Adrenal gland (tissue), 12 donors: ENCODE measurements around the gene ATP12A. TPM values are rescaled to one million over a fixed set of nuclear protein-coding genes. Genes with fewer than 3 reads are reported as not detected.
A peak's percentile ranks its signal among the peaks of the same experiment; 100 is the strongest.

Source experiments
- DNase-seq, 7 donors: peaks; one replicate each; pipeline ENCODE4 v3.0.0-alpha.2; 2019 to 2020
- H3K27ac ChIP-seq, 5 donors: fragments of 200-600 bp; sonication (generic) in 4 of 5; 1 replicate in 3 of 5; 2 replicates in 2 of 5; pipeline versions ENCODE4 v1.5.1 to v1.8.0; 2016 to 2020; ENCODE audit warnings: mild to moderate bottlenecking in 1 of 5
- H3K27me3 ChIP-seq: fragments of 200-600 bp; 2 replicates; pipeline ENCODE4 v1.8.0; 2021
- H3K36me3 ChIP-seq, 2 donors: fragments of 200-600 bp; replicated peaks in 1 of 2; 1 replicate in 1 of 2; 2 replicates in 1 of 2; pipeline versions ENCODE4 v1.5.1 to v1.8.0; 2018 to 2022
- H3K4me1 ChIP-seq, 2 donors: fragments of 200-600 bp; replicated peaks in 1 of 2; 1 replicate in 1 of 2; 2 replicates in 1 of 2; pipeline versions ENCODE4 v1.5.1 to v1.8.0; 2018 to 2021
- H3K4me3 ChIP-seq, 4 donors: fragments of 200-600 bp; sonication (generic) in 3 of 4; one replicate each; pipeline ENCODE4 v1.5.1; 2016 to 2018
- H3K9me3 ChIP-seq, 3 donors: fragments of 200-600 bp; sonication (generic) in 1 of 3; replicated peaks in 1 of 3; 1 replicate in 2 of 3; 2 replicates in 1 of 3; pipeline versions ENCODE4 v1.5.1 to v1.8.0; 2016 to 2021
- POLR2A ChIP-seq, 2 donors: fragments of 450-650 bp; IDR thresholded peaks; one replicate each; pipeline ENCODE4 v1.6.1; 2017; ENCODE audit warnings: antibody characterized with exemption in 2 of 2, mild to moderate bottlenecking in 2 of 2, moderate library complexity in 1 of 2
- WGBS, 4 donors: extraction: QIAGEN DNeasy Blood & Tissue Kit in 2 of 4; methylation state at CpG; one replicate each; pipeline versions ENCODE4 v1.1.5 to v1.1.7; 2013 to 2017; 5-methylcytosine and 5-hydroxymethylcytosine counted together
- intact Hi-C, 2 donors: fragments of 100-400 bp; cut with DNase I; formaldehyde crosslinking; loops; one replicate each; pipeline versions ENCODE4 v1.14.1 to v1.15.0; 2022 to 2023
- polyA plus RNA-seq, 3 donors: library from polyadenylated mRNA; stranded (reverse); fragments of 200-250 nt in 2 of 3; fragments of 350-450 nt in 1 of 3; fragmentation: Illumina TruSeq in 1 of 3; extraction: RNeasy Lipid Tissue Mini Kit (QIAGEN cat#74804) in 1 of 3; gene quantifications; one replicate each; pipeline ENCODE4 v1.2.3, GENCODE V29; 2013 to 2014
- total RNA-seq, 9 donors: library from RNA; depleted of rRNA in 4 of 9; stranded (reverse); fragments of >200 nt in 4 of 9; fragments of 120-200 nt in 1 of 9; fragmentation: NEBNext Ultra II Directional in 1 of 9; extraction: Animal tissue kit (Norgen Biotek cat#: 25700) in 1 of 9; gene quantifications; one replicate each; pipeline versions ENCODE4 v1.1.0 to v1.2.4, GENCODE V29; 2013 to 2023
- TF ChIP-seq, protein P1 (sequence below), 6 experiments: fragments of 450-650 bp in 4 of 6; fragments of 200-600 bp in 2 of 6; sonication (generic) in 1 of 6; IDR thresholded peaks; 1 replicate in 5 of 6; 2 replicates in 1 of 6; pipeline versions ENCODE4 v1.5.1 to v1.8.0; 2016 to 2021; ENCODE audit warnings: antibody characterized with exemption in 6 of 6, mild to moderate bottlenecking in 2 of 6, moderate library complexity in 1 of 6
- donor health status: healthy with polysubstance abuse.
- donor health status: Bipolar disorder and iron deficiency.
- donor health status: DM: yes; HTN: yes; CAD: no.
- donor health status: DM: no; HTN: no; CAD: no.
- donor health status: DM: no; HTN: no; CAD: no.
- donor health status: DM: yes; HTN: yes; CAD: no.

Gene ATP12A
- total and polyA plus RNA-seq, 12 donors: 0.04 to 0.06 TPM; not detected in 10

DNA sequence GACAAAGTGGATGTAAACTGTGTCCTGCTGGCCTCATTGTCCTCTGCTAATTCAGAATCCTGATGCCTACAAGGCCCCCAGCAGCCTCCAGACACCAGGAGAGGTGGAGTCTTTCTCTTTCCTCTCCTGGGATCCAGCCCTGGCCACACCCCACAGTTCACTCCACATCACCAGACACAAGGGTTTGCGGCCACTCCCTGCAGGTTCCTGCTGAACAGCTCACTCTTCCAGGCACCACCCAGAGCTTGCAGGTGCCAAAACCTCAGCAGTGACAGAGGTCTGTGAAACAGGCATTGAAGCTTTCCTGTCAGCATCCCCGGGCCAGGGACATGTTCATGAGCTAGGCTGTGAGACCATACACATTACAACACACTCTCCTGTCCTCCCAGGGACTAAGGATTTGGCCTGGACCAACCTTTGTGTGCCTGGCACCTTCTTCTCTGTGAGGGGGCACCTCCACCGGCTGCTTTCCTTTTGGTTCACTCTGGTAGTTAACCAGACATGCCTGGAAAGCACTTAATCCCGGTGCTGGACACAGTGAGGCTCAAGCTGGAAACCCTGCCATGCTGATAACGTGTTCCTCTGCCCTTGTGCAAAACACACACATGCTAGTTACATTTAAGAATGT lies 11.1 kb upstream of the ATP12A start:
- no peak overlapping the region for H3K27ac ChIP-seq
- no peaks in the 10 kb centered on the region for H3K36me3 ChIP-seq
- H3K9me3 ChIP-seq: no peaks in the 10 kb centered on the region
- intact Hi-C loops: no loop called here
- WGBS, 4 donors: 84 to 97% (median 86%) methylated on average over 4 to 5 of the region's 5 CpGs
- H3K4me1 ChIP-seq: peaks cover 0 to 3% of the 10 kb centered on the region in 2 donors
- TF ChIP-seq POLR2A (IDR thresholded peaks at IDR 0.05): no peak
- TF ChIP-seq, protein P1, sequence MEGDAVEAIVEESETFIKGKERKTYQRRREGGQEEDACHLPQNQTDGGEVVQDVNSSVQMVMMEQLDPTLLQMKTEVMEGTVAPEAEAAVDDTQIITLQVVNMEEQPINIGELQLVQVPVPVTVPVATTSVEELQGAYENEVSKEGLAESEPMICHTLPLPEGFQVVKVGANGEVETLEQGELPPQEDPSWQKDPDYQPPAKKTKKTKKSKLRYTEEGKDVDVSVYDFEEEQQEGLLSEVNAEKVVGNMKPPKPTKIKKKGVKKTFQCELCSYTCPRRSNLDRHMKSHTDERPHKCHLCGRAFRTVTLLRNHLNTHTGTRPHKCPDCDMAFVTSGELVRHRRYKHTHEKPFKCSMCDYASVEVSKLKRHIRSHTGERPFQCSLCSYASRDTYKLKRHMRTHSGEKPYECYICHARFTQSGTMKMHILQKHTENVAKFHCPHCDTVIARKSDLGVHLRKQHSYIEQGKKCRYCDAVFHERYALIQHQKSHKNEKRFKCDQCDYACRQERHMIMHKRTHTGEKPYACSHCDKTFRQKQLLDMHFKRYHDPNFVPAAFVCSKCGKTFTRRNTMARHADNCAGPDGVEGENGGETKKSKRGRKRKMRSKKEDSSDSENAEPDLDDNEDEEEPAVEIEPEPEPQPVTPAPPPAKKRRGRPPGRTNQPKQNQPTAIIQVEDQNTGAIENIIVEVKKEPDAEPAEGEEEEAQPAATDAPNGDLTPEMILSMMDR (IDR thresholded peaks at IDR 0.05): no peak
- no peak overlapping the region for H3K4me3 ChIP-seq
- no peak for DNase-seq
- H3K27me3 ChIP-seq: no peaks in the 10 kb centered on the region

DNA sequence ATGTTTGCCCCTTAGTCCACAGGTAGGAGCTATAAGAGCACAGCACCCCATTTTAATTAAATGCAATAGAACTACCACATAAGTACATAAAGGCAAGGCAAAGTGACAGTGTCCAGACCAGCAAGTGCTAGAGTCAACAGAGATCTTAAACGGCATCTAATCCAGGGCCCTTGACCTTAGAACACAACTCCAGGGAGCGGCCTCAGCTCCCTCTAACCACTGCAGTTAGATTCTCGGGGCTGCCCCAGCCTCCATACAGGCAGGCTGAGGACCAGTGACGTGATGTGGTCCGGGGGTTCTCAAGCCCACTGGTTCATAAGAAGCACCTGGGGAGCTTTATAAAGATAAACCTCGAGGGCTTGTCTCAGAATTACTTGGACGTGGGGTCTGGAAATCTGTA lies 10.0 kb upstream of the ATP12A start:
- no peak overlapping the region for H3K27ac ChIP-seq
- no peaks in the 10 kb centered on the region for H3K9me3 ChIP-seq
- intact Hi-C loops: loop anchor here in 1 of 2 donors (2.0 kb wide), 1 partner anchor 65 kb away; no protein-coding TSS in a partner anchor
- no peak for TF ChIP-seq POLR2A (IDR thresholded peaks at IDR 0.05)
- TF ChIP-seq, protein P1 (IDR thresholded peaks at IDR 0.05): no peak
- DNase-seq: no peak
- no peaks in the 10 kb centered on the region for H3K36me3 ChIP-seq
- H3K4me1 ChIP-seq: peaks cover 0 to 3% of the 10 kb centered on the region in 2 donors
- 68 to 77% (median 72%) methylated on average over 7 of the region's 7 CpGs for WGBS, 4 donors
- H3K4me3 ChIP-seq: no peak overlapping the region
- H3K27me3 ChIP-seq: no peaks in the 10 kb centered on the region

DNA sequence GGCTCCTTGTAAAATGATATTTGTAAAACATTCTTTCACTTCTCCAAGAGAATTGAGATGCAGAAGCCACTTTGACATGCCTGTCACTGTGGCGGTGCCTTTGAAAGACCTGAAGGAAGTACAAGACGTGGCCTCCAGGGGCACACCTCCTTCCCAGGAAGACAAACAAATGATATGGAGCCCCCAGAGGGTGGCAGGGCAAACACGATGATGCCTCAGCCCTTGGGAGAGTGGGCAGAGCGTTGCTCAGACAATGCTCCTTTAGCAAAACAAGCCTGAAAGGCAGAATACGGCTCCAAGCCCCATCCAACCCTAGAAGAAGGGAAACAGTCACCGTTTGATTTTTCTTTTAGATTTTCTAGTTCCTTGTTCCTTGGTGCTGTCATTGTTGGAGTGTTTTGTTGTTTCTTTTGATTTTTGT lies 9.2 kb upstream of the ATP12A start:
- Histone ChIP-seq H3K4me1 (peaks cover 0 to 3% of the 10 kb centered on the region in 2 donors), H3K9me3 (no peaks in the 10 kb centered on the region), H3K4me3 (no peak overlapping the region), H3K27ac (no peak overlapping the region), H3K36me3 (no peaks in the 10 kb centered on the region), H3K27me3 (no peaks in the 10 kb centered on the region)
- WGBS, 4 donors: 9 to 14% (median 12%) methylated on average over 6 of the region's 6 CpGs
- TF ChIP-seq, protein P1 (IDR thresholded peaks at IDR 0.05): no peak
- TF ChIP-seq POLR2A (IDR thresholded peaks at IDR 0.05): no peak
- intact Hi-C loops: loop anchor here in 1 of 2 donors (2.0 kb wide), 1 partner anchor 66 kb away; no protein-coding TSS in a partner anchor
- no peak for DNase-seq

DNA sequence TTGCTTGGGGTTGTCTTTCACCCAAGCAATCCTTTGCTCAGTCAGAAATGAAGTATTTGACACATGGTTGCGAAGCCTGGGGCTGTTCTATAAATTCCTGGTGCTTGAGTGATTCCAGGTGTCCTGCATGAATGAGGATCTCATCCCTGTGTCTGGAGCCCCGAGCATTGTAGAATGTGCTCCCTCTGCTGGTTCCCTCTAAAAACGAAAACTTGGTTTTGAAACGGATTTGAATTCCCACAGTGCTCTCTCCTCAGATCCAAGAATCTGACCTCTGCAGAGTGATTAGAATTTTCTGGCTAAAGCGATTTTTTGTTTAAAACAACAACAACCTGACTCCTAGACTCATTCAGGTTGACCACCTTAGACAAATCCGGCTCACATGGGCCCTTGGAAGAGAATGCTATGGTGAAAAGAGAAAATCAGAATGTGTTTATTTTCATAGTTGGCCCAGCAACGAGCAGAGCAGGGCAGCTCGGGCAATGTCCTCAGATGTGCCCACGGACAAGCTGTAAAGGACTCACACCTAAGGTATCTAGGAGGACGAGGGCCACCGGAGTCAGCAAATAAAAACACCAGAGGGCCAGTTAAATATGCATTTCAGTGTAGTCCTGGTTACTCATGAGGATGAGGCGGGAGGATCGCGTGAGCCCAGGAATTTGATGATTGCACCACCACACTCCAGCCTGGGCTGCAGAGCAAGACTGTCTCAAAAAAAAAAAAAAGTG lies 8.7 kb upstream of the ATP12A start:
- Histone ChIP-seq H3K4me3 (peak overlapping the region in 1 of 4 donors; percentile 6), H3K27ac (no peak overlapping the region), H3K27me3 (no peaks in the 10 kb centered on the region), H3K4me1 (peaks cover 0 to 3% of the 10 kb centered on the region in 2 donors), H3K9me3 (no peaks in the 10 kb centered on the region), H3K36me3 (no peaks in the 10 kb centered on the region)
- WGBS, 4 donors: 24 to 38% (median 30%) methylated on average over 14 of the region's 14 CpGs
- DNase-seq: peak; percentile 31 to 60 (median 36)
- no peak for TF ChIP-seq POLR2A (IDR thresholded peaks at IDR 0.05)
- TF ChIP-seq, protein P1 (IDR thresholded peaks at IDR 0.05): peak; percentile 46 to 64 (median 58)
- intact Hi-C loops: loop anchor here in 1 of 2 donors (2.0 kb wide), 1 partner anchor 67 kb away; no protein-coding TSS in a partner anchor
